HCT116 (cell line): ENCODE data around the gene FAM83B. TPM values are rescaled to one million over a fixed set of nuclear protein-coding genes. Genes with fewer than 3 reads are reported as not detected.

Source experiments
- ATAC-seq: fragments of 200-7000 bp; cut with Tn5 transposase; 2 replicates; pipeline ENCODE4 v1.9.1; 2020; ENCODE audit warnings: mild to moderate bottlenecking, moderate library complexity
- BruUV-seq: library from RNA; stranded (reverse); fragments of 400-500 nt; replicated peaks from 2 replicates; lab custom pipeline; 2021; lab: Mats Ljungman, UMichigan
- CTCF ChIA-PET: fragments of 300-600 bp; sonication (Branson Sonifier 250); formaldehyde crosslinking; loops from one replicate; lab custom pipeline; 2021; ENCODE audit warnings: antibody characterized with exemption; lab: Charles Lee
- POLR2A ChIA-PET: fragments of 300-600, 350-600 bp; sonication (Branson Sonifier 250); formaldehyde crosslinking; loops from one replicate; lab custom pipeline; 2021; ENCODE audit warnings: antibody characterized with exemption; lab: Charles Lee
- RAD21 ChIA-PET, 2 experiments: fragments of 300-600 bp; sonication (Branson Sonifier 250); formaldehyde crosslinking; loops; one replicate each; lab custom pipeline; 2023; ENCODE audit warnings: low total read pairs in 2 of 2; ENCODE audit not compliant: uncharacterized antibody in 2 of 2, unreplicated experiment in 2 of 2, low non-redundant PET in 1 of 2; lab: Charles Lee
- DNase-seq: peaks from one replicate; pipeline ENCODE4 v3.0.0-alpha.2; 2010; ENCODE audit warnings: low read depth, low spot score
- H2AFZ ChIP-seq: fragments of 200-600 bp; shearing (Covaris generic), sonication (generic); 2 replicates; pipeline ENCODE4 v1.6.1; 2017; ENCODE audit warnings: low read depth, mixed run types, mixed read lengths, antibody characterized with exemption, low read length; ENCODE audit not compliant: poor library complexity, severe bottlenecking
- H3K27ac ChIP-seq: 2 replicates; pipeline ENCODE4 v1.5.1; 2012; ENCODE audit warnings: low read depth, low read length
- H3K27me3 ChIP-seq: fragments of 200-600 bp; sonication (generic); 2 replicates; pipeline ENCODE4 v1.6.1; 2016; ENCODE audit warnings: mixed run types, low read length, mixed read lengths; ENCODE audit not compliant: insufficient read depth
- H3K36me3 ChIP-seq, 2 experiments: fragments of 200-500 bp in 1 of 2; fragments of 200-600 bp in 1 of 2; sonication (Bioruptor generic) in 1 of 2; sonication (generic) in 1 of 2; 2 replicates each; pipeline versions ENCODE4 v1.5.1 to v1.6.1; 2014 to 2016; ENCODE audit warnings: low read length in 2 of 2, inconsistent platforms in 1 of 2, mixed read lengths in 1 of 2, mixed run types in 1 of 2; ENCODE audit not compliant: insufficient read depth in 2 of 2, control insufficient read depth in 1 of 2
- H3K4me1 ChIP-seq, 2 experiments: fragments of 200-600 bp in 1 of 2; sonication (generic) in 1 of 2; 2 replicates each; pipeline versions ENCODE4 v1.5.1 to v1.6.1; 2012 to 2017; ENCODE audit warnings: low read length in 2 of 2, inconsistent platforms in 1 of 2, mild to moderate bottlenecking in 1 of 2, mixed read lengths in 1 of 2, mixed run types in 1 of 2, moderate library complexity in 1 of 2; ENCODE audit not compliant: insufficient read depth in 2 of 2, control insufficient read depth in 1 of 2
- H3K4me2 ChIP-seq: fragments of 200-600 bp; sonication (generic); 2 replicates; pipeline ENCODE4 v1.6.1; 2017; ENCODE audit warnings: mixed run types, low read length, mixed read lengths
- H3K4me3 ChIP-seq, 2 experiments: fragments of 200-600 bp in 1 of 2; sonication (generic) in 1 of 2; replicated peaks in 1 of 2; 2 replicates each; pipeline ENCODE4 v1.5.1; 2011 to 2016; ENCODE audit warnings: low read length in 2 of 2, control low read depth in 1 of 2, low read depth in 1 of 2, mild to moderate bottlenecking in 1 of 2, mixed read lengths in 1 of 2, mixed run types in 1 of 2
- H3K79me2 ChIP-seq: fragments of 200-600 bp; sonication (generic); 2 replicates; pipeline ENCODE4 v1.6.1; 2017; ENCODE audit warnings: mild to moderate bottlenecking, mixed run types, low read length, moderate library complexity, mixed read lengths; ENCODE audit not compliant: insufficient read depth
- H3K9ac ChIP-seq: fragments of 200-600 bp; sonication (generic); 2 replicates; pipeline ENCODE4 v1.6.1; 2016; ENCODE audit warnings: low read length, mixed read lengths
- H3K9me2 ChIP-seq: fragments of 200-600 bp; sonication (generic), shearing (Covaris generic); 2 replicates; pipeline ENCODE4 v1.6.1; 2017; ENCODE audit warnings: mixed run types, mild to moderate bottlenecking, moderate library complexity; ENCODE audit not compliant: insufficient read depth
- H3K9me3 ChIP-seq, 2 experiments: fragments of 200-500 bp in 1 of 2; fragments of 200-600 bp in 1 of 2; sonication (Bioruptor generic) in 1 of 2; sonication (generic) in 1 of 2; 2 replicates each; pipeline ENCODE4 v1.6.1; 2014 to 2017; ENCODE audit warnings: low read length in 2 of 2, mixed read lengths in 2 of 2, inconsistent platforms in 1 of 2, low read depth in 1 of 2, mild to moderate bottlenecking in 1 of 2, mixed run types in 1 of 2, moderate library complexity in 1 of 2; ENCODE audit not compliant: control insufficient read depth in 1 of 2, insufficient read depth in 1 of 2
- H4K20me1 ChIP-seq: fragments of 200-600 bp; sonication (generic), shearing (Covaris generic); 2 replicates; pipeline ENCODE4 v1.6.1; 2017; ENCODE audit warnings: mixed run types, mild to moderate bottlenecking, moderate library complexity; ENCODE audit not compliant: insufficient read depth
- CBX3 ChIP-seq: IDR thresholded peaks from 2 replicates; pipeline ENCODE4 v1.6.1; 2012; ENCODE audit warnings: low read depth
- EGR1 ChIP-seq: IDR thresholded peaks from 2 replicates; pipeline ENCODE4 v1.6.1; 2012; ENCODE audit warnings: low read depth
- ELF1 ChIP-seq: IDR thresholded peaks from 2 replicates; pipeline ENCODE4 v1.6.1; 2012; ENCODE audit warnings: low read depth, borderline replicate concordance
- EZH2 ChIP-seq: fragments of 200-600 bp; sonication (generic); IDR thresholded peaks from 2 replicates; pipeline ENCODE4 v1.6.1; 2017; ENCODE audit warnings: antibody characterized with exemption, mixed run types
- EZH2phosphoT487 ChIP-seq: fragments of 200-600 bp; IDR thresholded peaks from 2 replicates; pipeline ENCODE4 v1.6.1; 2018; ENCODE audit warnings: antibody characterized with exemption, borderline replicate concordance
- FOSL1 ChIP-seq: IDR thresholded peaks from 2 replicates; pipeline ENCODE4 v1.6.1; 2012; ENCODE audit warnings: low read depth
- MAX ChIP-seq: IDR thresholded peaks from 2 replicates; pipeline ENCODE4 v1.6.1; 2012
- POLR2A ChIP-seq: IDR thresholded peaks from 2 replicates; pipeline ENCODE4 v1.7.0; 2011; ENCODE audit warnings: borderline replicate concordance; ENCODE audit not compliant: insufficient read depth, insufficient read length; ENCODE audit errors: extremely low read depth
- REST ChIP-seq: IDR thresholded peaks from 2 replicates; pipeline ENCODE4 v1.6.1; 2012; ENCODE audit warnings: low read depth
- SIN3A ChIP-seq: IDR thresholded peaks from 2 replicates; pipeline ENCODE4 v1.6.1; 2012; ENCODE audit warnings: low read depth
- SP1 ChIP-seq: IDR thresholded peaks from 2 replicates; pipeline ENCODE4 v1.6.1; 2012; ENCODE audit warnings: low read depth
- SRF ChIP-seq: IDR thresholded peaks from 2 replicates; pipeline ENCODE4 v1.6.1; 2012; ENCODE audit warnings: low read depth
- TCF7L2 ChIP-seq: IDR thresholded peaks from 2 replicates; pipeline ENCODE4 v1.7.0; 2011; ENCODE audit warnings: borderline replicate concordance, inconsistent platforms; ENCODE audit not compliant: insufficient read depth, insufficient read length; ENCODE audit errors: extremely low read depth
- ZFX ChIP-seq: fragments of 450-650 bp; IDR thresholded peaks from 2 replicates; pipeline ENCODE4 v1.6.1; 2017
- ZNF274 ChIP-seq: fragments of 200-500 bp; sonication (Bioruptor generic); IDR thresholded peaks from 2 replicates; pipeline ENCODE4 v1.6.1; 2014; ENCODE audit warnings: mild to moderate bottlenecking, low read depth, low read length, inconsistent platforms
- intact Hi-C: fragments of 100-400 bp; cut with micrococcal nuclease; formaldehyde crosslinking; loops from 2 replicates; pipeline ENCODE4 v1.10.0; 2022
- total RNA-seq: library from RNA; stranded (reverse); gene quantifications from one replicate; pipeline ENCODE4 v1.2.1, GENCODE V29; 2021; ENCODE audit not compliant: unreplicated experiment
- TF ChIP-seq, protein P1 (sequence below), 3 experiments: fragments of 200-600 bp in 1 of 3; sonication (generic) in 1 of 3; IDR thresholded peaks in 2 of 3; conservative IDR thresholded peaks in 1 of 3; 2 replicates each; pipeline ENCODE4 v1.5.1; 2012 to 2017; ENCODE audit warnings: low read depth in 2 of 3, low read length in 2 of 3, antibody characterized with exemption in 1 of 3, borderline replicate concordance in 1 of 3, control low read depth in 1 of 3, mild to moderate bottlenecking in 1 of 3, mixed read lengths in 1 of 3, mixed run types in 1 of 3, moderate library complexity in 1 of 3; ENCODE audit not compliant: insufficient read depth in 1 of 3

Gene FAM83B
- total RNA-seq, 1 experiment from 2014 or later, result 16.9 TPM

DNA sequence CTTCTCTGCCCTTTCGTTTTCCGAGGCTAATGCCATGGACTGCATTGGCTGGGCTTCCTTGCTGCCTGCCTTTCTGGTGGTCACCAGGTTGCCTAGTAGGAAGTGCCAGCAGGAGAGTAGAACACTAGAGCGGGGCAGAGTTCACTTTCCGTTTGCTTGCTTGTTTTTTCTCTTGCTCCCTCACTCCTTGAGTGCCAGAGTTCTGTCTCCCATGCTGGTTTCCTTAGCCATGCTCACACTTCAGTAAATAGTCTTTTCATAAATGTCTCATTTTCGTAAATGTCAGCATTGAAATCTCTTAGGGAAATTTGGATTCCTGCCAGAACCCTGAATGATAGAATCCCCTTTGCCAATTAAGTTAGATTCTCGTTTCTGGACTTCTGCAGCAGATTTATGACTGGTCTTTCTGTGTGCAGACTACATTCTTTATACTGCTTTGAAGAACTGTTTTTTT lies 63.9 kb downstream of the FAM83B start:
- Histone ChIP-seq H4K20me1 (no peaks in the 10 kb centered on the region), H3K79me2 (no peaks in the 10 kb centered on the region), H3K4me3 (no peak overlapping the region), H3K9me3 (no peaks in the 10 kb centered on the region), H3K36me3 (no peaks in the 10 kb centered on the region), H3K27ac (no peak overlapping the region), H3K9me2 (no peaks in the 10 kb centered on the region), H3K4me2 (no peak overlapping the region), H2AFZ (no peak overlapping the region), H3K4me1 (no peaks in the 10 kb centered on the region), H3K27me3 (no peaks in the 10 kb centered on the region), H3K9ac (no peak overlapping the region)
- TF ChIP-seq FOSL1 (no peak), EZH2phosphoT487 (no peak), SP1 (no peak), ELF1 (no peak), SRF (no peak), POLR2A (no peak), MAX (no peak), ZNF274 (no peak), EGR1 (no peak), REST (no peak), SIN3A (no peak), TCF7L2 (no peak), CBX3 (no peak), ZFX (no peak), EZH2 (no peak)
- TF ChIP-seq, protein P1, sequence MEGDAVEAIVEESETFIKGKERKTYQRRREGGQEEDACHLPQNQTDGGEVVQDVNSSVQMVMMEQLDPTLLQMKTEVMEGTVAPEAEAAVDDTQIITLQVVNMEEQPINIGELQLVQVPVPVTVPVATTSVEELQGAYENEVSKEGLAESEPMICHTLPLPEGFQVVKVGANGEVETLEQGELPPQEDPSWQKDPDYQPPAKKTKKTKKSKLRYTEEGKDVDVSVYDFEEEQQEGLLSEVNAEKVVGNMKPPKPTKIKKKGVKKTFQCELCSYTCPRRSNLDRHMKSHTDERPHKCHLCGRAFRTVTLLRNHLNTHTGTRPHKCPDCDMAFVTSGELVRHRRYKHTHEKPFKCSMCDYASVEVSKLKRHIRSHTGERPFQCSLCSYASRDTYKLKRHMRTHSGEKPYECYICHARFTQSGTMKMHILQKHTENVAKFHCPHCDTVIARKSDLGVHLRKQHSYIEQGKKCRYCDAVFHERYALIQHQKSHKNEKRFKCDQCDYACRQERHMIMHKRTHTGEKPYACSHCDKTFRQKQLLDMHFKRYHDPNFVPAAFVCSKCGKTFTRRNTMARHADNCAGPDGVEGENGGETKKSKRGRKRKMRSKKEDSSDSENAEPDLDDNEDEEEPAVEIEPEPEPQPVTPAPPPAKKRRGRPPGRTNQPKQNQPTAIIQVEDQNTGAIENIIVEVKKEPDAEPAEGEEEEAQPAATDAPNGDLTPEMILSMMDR (IDR thresholded peaks at IDR 0.05 in 2 of 3, conservative IDR thresholded peaks at IDR 0.05 in 1 of 3; ENCODE audit: borderline replicate concordance in 1 of 3, insufficient read depth in 1 of 3, low read depth in 2 of 3, low read length in 2 of 3), result no peak
- DNase-seq, result no peak
- CTCF ChIA-PET, result no interaction called here
- no TSS peak for BruUV-seq
- intact Hi-C loops, result no loop called here
- RAD21 ChIA-PET, result no interaction called here
- POLR2A ChIA-PET, result no interaction called here
- no peak for ATAC-seq
